ENCODE data around the gene CAPG. TPM values are rescaled to one million over a fixed set of nuclear protein-coding genes. Genes with fewer than 3 reads are reported as not detected.

The CAPG gene
- total and polyA plus RNA-seq, 9 of the 15 experiments (the other 6 are each of a cell fraction or from before 2014, with no cell fraction given) = 10.6 to 90.4 (median 56.0) TPM

GRCh38 chr2:85437488-85438200 is 27.5 kb upstream of the CAPG start (continued):
- no peak for TF ChIP-seq E4F1 (CRISPR knock-in tag; IDR thresholded peaks at IDR 0.05; ENCODE audit: borderline replicate concordance)
- no peak for TF ChIP-seq TRIM28 (IDR thresholded peaks at IDR 0.05)
- no peak for TF ChIP-seq FOXM1 (IDR thresholded peaks at IDR 0.05; ENCODE audit: low read depth)
- no peak for TF ChIP-seq FOXM1 (CRISPR knock-in tag; IDR thresholded peaks at IDR 0.05; ENCODE audit: low read depth)
- peak; percentile 20 for TF ChIP-seq TBP (optimal IDR thresholded peaks at IDR 0.05; ENCODE audit: low read depth, low read length)
- no peak for TF ChIP-seq SREBF1 (IDR thresholded peaks at IDR 0.05; ENCODE audit: borderline replicate concordance, low read depth, low read length)
- TF ChIP-seq, protein P1, sequence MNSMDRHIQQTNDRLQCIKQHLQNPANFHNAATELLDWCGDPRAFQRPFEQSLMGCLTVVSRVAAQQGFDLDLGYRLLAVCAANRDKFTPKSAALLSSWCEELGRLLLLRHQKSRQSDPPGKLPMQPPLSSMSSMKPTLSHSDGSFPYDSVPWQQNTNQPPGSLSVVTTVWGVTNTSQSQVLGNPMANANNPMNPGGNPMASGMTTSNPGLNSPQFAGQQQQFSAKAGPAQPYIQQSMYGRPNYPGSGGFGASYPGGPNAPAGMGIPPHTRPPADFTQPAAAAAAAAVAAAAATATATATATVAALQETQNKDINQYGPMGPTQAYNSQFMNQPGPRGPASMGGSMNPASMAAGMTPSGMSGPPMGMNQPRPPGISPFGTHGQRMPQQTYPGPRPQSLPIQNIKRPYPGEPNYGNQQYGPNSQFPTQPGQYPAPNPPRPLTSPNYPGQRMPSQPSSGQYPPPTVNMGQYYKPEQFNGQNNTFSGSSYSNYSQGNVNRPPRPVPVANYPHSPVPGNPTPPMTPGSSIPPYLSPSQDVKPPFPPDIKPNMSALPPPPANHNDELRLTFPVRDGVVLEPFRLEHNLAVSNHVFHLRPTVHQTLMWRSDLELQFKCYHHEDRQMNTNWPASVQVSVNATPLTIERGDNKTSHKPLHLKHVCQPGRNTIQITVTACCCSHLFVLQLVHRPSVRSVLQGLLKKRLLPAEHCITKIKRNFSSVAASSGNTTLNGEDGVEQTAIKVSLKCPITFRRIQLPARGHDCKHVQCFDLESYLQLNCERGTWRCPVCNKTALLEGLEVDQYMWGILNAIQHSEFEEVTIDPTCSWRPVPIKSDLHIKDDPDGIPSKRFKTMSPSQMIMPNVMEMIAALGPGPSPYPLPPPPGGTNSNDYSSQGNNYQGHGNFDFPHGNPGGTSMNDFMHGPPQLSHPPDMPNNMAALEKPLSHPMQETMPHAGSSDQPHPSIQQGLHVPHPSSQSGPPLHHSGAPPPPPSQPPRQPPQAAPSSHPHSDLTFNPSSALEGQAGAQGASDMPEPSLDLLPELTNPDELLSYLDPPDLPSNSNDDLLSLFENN (IDR thresholded peaks at IDR 0.05; ENCODE audit: low read depth in 2 of 2, low read length in 2 of 2) = no peak
- TF ChIP-seq ZNF780A (CRISPR knock-in tag; IDR thresholded peaks at IDR 0.05) = no peak
- TF ChIP-seq HNRNPUL1 (IDR thresholded peaks at IDR 0.05; ENCODE audit: low read length) = no peak
- no peak for TF ChIP-seq FOS (IDR thresholded peaks at IDR 0.05; ENCODE audit: extremely low read depth, insufficient read length)
- no peak for TF ChIP-seq SRSF7 (optimal IDR thresholded peaks at IDR 0.05; ENCODE audit: low read depth, low read length)
- peak; percentile 87 for TF ChIP-seq NFIC (IDR thresholded peaks at IDR 0.05)
- no peak for TF ChIP-seq CTCF (IDR thresholded peaks at IDR 0.05 in 2 of 3, conservative IDR thresholded peaks at IDR 0.05 in 1 of 3; ENCODE audit: insufficient read depth in 2 of 3, low read depth in 1 of 3, low read length in 3 of 3)
- peak; percentile 95 for TF ChIP-seq L3MBTL2 (IDR thresholded peaks at IDR 0.05)
- TF ChIP-seq KLF16 (IDR thresholded peaks at IDR 0.05) = no peak
- no peak for TF ChIP-seq PATZ1 (CRISPR knock-in tag; IDR thresholded peaks at IDR 0.05; ENCODE audit: borderline replicate concordance)
- no peak for TF ChIP-seq STAT5B (CRISPR knock-in tag; IDR thresholded peaks at IDR 0.05)
